ENCODE data around the gene ADAM11. TPM values are rescaled to one million over a fixed set of nuclear protein-coding genes. Genes with fewer than 3 reads are reported as not detected.

The ADAM11 gene
- total and polyA plus RNA-seq, 2 of the 13 experiments (the other 11 are each of a cell fraction or from before 2014, with no cell fraction given), result 0.38 to 0.91 TPM

DNA sequence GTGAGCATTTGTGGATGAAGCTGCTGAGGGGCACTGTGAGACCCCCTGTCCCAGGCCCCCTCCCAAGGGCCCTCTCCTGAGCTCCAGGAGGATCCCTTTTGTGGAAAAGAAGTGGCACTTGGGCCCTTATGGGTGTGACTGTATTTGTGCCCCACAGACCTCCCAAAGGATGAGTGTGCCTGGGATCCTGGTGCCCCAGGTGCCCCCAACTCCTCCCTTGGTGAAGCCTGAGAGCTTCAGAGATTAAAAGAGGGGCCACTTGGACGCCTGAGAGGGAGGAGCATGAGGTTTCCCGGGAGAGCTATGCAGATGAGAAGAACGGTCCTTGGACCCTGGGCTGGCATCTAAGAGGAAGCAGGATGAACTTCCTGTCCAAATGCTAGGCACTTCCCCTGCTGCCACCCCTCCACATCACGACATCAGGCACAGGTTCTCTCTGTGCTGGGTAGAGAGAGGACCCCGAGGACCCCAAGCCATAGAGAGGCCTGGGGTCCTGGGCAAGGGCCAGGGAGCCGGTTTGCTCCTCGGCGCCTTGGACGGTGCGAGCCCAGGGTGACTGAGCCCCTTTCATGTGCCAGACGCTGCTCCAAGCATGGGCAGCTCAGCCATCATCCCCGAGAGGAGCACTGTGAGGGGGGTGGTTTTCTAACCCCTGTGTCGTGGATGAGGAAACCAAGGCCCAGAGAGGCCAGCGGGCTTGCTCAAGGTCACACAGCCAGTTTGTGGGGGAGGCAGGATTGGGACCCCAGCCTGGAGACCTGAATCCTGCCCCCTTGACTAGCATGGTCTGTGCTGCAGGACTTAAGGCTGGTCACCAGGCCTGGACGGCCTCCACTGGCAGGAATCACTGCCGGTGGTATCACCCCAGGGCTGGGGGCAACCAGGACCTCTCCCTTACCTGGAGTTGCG is 5.6 kb upstream of the ADAM11 start (continued):
- TF ChIP-seq, protein P1, sequence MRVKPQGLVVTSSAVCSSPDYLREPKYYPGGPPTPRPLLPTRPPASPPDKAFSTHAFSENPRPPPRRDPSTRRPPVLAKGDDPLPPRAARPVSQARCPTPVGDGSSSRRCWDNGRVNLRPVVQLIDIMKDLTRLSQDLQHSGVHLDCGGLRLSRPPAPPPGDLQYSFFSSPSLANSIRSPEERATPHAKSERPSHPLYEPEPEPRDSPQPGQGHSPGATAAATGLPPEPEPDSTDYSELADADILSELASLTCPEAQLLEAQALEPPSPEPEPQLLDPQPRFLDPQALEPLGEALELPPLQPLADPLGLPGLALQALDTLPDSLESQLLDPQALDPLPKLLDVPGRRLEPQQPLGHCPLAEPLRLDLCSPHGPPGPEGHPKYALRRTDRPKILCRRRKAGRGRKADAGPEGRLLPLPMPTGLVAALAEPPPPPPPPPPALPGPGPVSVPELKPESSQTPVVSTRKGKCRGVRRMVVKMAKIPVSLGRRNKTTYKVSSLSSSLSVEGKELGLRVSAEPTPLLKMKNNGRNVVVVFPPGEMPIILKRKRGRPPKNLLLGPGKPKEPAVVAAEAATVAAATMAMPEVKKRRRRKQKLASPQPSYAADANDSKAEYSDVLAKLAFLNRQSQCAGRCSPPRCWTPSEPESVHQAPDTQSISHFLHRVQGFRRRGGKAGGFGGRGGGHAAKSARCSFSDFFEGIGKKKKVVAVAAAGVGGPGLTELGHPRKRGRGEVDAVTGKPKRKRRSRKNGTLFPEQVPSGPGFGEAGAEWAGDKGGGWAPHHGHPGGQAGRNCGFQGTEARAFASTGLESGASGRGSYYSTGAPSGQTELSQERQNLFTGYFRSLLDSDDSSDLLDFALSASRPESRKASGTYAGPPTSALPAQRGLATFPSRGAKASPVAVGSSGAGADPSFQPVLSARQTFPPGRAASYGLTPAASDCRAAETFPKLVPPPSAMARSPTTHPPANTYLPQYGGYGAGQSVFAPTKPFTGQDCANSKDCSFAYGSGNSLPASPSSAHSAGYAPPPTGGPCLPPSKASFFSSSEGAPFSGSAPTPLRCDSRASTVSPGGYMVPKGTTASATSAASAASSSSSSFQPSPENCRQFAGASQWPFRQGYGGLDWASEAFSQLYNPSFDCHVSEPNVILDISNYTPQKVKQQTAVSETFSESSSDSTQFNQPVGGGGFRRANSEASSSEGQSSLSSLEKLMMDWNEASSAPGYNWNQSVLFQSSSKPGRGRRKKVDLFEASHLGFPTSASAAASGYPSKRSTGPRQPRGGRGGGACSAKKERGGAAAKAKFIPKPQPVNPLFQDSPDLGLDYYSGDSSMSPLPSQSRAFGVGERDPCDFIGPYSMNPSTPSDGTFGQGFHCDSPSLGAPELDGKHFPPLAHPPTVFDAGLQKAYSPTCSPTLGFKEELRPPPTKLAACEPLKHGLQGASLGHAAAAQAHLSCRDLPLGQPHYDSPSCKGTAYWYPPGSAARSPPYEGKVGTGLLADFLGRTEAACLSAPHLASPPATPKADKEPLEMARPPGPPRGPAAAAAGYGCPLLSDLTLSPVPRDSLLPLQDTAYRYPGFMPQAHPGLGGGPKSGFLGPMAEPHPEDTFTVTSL (CRISPR knock-in tag; IDR thresholded peaks at IDR 0.05; ENCODE audit: borderline replicate concordance), result no peak
- TF ChIP-seq NFATC3 (CRISPR knock-in tag; IDR thresholded peaks at IDR 0.05) (no peak), TARDBP (CRISPR knock-in tag; IDR thresholded peaks at IDR 0.05) (no peak), ZNF20 (CRISPR knock-in tag; IDR thresholded peaks at IDR 0.05) (no peak)
- TF ChIP-seq, protein P2, sequence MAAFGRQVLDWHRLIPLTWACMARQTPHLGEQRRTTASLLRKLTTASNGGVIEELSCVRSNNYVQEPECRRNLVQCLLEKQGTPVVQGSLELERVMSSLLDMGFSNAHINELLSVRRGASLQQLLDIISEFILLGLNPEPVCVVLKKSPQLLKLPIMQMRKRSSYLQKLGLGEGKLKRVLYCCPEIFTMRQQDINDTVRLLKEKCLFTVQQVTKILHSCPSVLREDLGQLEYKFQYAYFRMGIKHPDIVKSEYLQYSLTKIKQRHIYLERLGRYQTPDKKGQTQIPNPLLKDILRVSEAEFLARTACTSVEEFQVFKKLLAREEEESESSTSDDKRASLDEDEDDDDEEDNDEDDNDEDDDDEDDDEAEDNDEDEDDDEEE (CRISPR knock-in tag; IDR thresholded peaks at IDR 0.05), result peak; percentile 56; the same call in 1 of the 2 replicates
- TF ChIP-seq, protein P3, sequence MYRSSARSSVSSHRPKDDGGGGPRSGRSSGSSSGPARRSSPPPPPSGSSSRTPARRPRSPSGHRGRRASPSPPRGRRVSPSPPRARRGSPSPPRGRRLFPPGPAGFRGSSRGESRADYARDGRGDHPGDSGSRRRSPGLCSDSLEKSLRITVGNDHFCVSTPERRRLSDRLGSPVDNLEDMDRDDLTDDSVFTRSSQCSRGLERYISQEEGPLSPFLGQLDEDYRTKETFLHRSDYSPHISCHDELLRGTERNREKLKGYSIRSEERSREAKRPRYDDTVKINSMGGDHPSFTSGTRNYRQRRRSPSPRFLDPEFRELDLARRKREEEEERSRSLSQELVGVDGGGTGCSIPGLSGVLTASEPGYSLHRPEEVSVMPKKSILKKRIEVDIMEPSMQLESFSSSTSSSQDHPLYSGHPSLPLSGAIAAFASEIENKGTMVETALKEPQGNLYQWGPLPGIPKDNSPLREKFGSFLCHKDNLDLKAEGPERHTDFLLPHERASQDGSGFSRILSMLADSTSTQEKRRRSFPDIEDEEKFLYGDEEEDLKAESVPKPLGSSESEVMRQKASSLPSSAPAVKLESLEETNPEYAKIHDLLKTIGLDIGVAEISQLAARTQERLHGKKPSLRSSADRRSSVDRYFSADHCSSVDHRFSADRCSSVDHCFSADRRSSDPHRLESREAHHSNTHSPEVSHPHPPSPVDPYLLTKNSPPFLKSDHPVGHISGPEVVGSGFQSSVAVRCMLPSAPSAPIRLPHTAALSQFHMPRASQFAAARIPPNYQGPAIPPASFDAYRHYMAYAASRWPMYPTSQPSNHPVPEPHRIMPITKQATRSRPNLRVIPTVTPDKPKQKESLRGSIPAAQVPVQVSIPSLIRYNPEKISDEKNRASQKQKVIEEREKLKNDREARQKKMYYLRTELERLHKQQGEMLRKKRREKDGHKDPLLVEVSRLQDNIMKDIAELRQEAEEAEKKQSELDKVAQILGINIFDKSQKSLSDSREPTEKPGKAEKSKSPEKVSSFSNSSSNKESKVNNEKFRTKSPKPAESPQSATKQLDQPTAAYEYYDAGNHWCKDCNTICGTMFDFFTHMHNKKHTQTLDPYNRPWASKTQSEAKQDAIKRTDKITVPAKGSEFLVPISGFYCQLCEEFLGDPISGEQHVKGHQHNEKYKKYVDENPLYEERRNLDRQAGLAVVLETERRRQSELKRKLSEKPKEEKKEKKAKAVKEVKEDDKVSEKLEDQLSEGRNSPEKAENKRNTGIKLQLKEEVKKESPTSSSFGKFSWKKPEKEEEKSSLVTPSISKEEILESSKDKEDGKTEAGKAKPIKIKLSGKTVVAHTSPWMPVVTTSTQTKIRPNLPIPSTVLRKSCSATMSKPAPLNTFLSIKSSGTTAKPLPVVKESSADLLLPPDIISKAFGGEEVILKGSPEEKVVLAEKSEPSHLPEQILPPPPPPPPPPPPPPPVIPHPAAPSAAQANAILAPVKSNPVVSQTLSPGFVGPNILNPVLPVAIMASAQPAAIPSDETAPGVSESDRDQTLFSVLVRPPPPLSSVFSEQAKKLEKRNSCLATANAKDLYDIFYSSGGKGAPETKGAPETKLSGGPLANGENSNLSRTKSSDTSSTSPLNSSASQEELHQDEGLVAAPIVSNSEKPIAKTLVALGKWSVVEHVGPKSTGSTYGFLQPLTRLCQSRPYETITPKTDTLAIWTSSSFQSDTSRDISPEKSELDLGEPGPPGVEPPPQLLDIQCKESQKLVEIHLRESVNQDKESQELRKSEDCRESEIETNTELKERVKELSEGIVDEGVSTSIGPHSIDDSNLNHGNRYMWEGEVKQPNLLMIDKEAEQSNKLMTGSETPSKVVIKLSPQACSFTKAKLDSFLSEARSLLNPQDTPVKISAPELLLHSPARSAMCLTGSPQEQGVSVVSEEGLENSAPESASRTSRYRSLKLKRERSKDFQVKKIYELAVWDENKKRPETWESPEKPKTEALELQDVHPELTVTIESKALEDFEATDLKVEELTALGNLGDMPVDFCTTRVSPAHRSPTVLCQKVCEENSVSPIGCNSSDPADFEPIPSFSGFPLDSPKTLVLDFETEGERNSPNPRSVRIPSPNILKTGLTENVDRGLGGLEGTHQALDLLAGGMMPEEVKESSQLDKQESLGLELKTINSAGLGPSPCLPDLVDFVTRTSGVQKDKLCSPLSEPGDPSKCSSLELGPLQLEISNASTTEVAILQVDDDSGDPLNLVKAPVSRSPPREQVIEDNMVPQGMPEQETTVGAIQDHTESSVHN (CRISPR knock-in tag; IDR thresholded peaks at IDR 0.05), result no peak
- TF ChIP-seq, protein P4, sequence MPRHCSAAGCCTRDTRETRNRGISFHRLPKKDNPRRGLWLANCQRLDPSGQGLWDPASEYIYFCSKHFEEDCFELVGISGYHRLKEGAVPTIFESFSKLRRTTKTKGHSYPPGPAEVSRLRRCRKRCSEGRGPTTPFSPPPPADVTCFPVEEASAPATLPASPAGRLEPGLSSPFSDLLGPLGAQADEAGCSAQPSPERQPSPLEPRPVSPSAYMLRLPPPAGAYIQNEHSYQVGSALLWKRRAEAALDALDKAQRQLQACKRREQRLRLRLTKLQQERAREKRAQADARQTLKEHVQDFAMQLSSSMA (CRISPR knock-in tag; IDR thresholded peaks at IDR 0.05), result peak; percentile 63; the same call in 1 of the 2 replicates
- TF ChIP-seq, protein P5, sequence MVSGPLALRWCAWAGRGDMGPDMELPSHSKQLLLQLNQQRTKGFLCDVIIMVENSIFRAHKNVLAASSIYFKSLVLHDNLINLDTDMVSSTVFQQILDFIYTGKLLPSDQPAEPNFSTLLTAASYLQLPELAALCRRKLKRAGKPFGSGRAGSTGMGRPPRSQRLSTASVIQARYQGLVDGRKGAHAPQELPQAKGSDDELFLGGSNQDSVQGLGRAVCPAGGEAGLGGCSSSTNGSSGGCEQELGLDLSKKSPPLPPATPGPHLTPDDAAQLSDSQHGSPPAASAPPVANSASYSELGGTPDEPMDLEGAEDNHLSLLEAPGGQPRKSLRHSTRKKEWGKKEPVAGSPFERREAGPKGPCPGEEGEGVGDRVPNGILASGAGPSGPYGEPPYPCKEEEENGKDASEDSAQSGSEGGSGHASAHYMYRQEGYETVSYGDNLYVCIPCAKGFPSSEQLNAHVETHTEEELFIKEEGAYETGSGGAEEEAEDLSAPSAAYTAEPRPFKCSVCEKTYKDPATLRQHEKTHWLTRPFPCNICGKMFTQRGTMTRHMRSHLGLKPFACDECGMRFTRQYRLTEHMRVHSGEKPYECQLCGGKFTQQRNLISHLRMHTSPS (CRISPR knock-in tag; IDR thresholded peaks at IDR 0.05; ENCODE audit: low read depth), result peak; percentile 40; the same call in 1 of the 2 replicates
